H1 (cell line): ENCODE measurements around the gene SLC12A4. TPM values are rescaled to one million over a fixed set of nuclear protein-coding genes. Genes with fewer than 3 reads are reported as not detected.

Source experiments
- CTCF ChIA-PET: fragments of 300-600 bp; sonication (Branson Sonifier 250); formaldehyde crosslinking; loops from one replicate; lab custom pipeline; 2021; ENCODE audit not compliant: partially characterized antibody; lab: Charles Lee
- POLR2A ChIA-PET: fragments of 300-600 bp; sonication (Branson Sonifier 250); formaldehyde crosslinking; loops from one replicate; lab custom pipeline; 2021; ENCODE audit warnings: inconsistent platforms; ENCODE audit not compliant: partially characterized antibody; lab: Charles Lee
- DNase-seq, 2 experiments: peaks; one replicate each; pipeline versions ENCODE4 v3.0.0 to v3.0.0-alpha.2; 2010 to 2022; ENCODE audit warnings: low spot score in 2 of 2, low read depth in 1 of 2, mixed read lengths in 1 of 2
- FAIRE-seq: peaks from 2 replicates; lab custom pipeline; 2011; peaks lifted over from hg19 to GRCh38; lab: Jason Lieb, UNC
- H2AFZ ChIP-seq: 2 replicates; pipeline ENCODE4 v1.8.1; 2012; ENCODE audit warnings: low read length, inconsistent platforms
- H2AK5ac ChIP-seq: 2 replicates; pipeline ENCODE4 v1.6.1; 2013; ENCODE audit warnings: low read depth, low read length
- H2BK120ac ChIP-seq: replicated peaks from 2 replicates; pipeline ENCODE3; 2013; ENCODE audit warnings: low read depth, low read length, inconsistent platforms
- H2BK12ac ChIP-seq: 2 replicates; pipeline ENCODE4 v1.6.1; 2013; ENCODE audit warnings: low read depth, low read length
- H2BK15ac ChIP-seq: 2 replicates; pipeline ENCODE4 v1.6.1; 2013; ENCODE audit warnings: low read length
- H2BK20ac ChIP-seq: 2 replicates; pipeline ENCODE4 v1.6.1; 2013; ENCODE audit warnings: low read length
- H2BK5ac ChIP-seq: 2 replicates; pipeline ENCODE4 v1.6.1; 2013; ENCODE audit warnings: low read depth, low read length
- H3K14ac ChIP-seq: 2 replicates; pipeline ENCODE4 v1.6.1; 2013; ENCODE audit warnings: inconsistent platforms; ENCODE audit not compliant: insufficient read length
- H3K18ac ChIP-seq: 2 replicates; pipeline ENCODE4 v1.6.1; 2013; ENCODE audit warnings: low read length; ENCODE audit errors: extremely low read depth
- H3K23ac ChIP-seq: 2 replicates; pipeline ENCODE4 v1.6.1; 2013; ENCODE audit warnings: inconsistent platforms; ENCODE audit not compliant: insufficient read length
- H3K23me2 ChIP-seq: 2 replicates; pipeline ENCODE4 v1.6.1; 2013; ENCODE audit warnings: low read depth, low read length
- H3K27ac ChIP-seq: 2 replicates; pipeline ENCODE4 v1.6.1; 2011; ENCODE audit warnings: low read depth, low read length, inconsistent platforms
- H3K27me3 ChIP-seq, 4 experiments: replicated peaks in 1 of 4; 1 replicate in 1 of 4; 2 replicates in 3 of 4; pipeline versions ENCODE4 v1.6.1 to v1.8.1; 2011 to 2013; ENCODE audit warnings: low read length in 3 of 4, mild to moderate bottlenecking in 3 of 4, inconsistent platforms in 2 of 4, mixed read lengths in 2 of 4, moderate library complexity in 1 of 4; ENCODE audit not compliant: control insufficient read depth in 3 of 4, insufficient read depth in 3 of 4; ENCODE audit errors: extremely low read depth in 1 of 4
- H3K36me3 ChIP-seq, 4 experiments: 2 replicates each; pipeline versions ENCODE4 v1.6.1 to v1.8.1; 2011 to 2013; ENCODE audit warnings: mild to moderate bottlenecking in 4 of 4, low read length in 3 of 4, moderate library complexity in 2 of 4, control low read depth in 1 of 4, inconsistent platforms in 1 of 4; ENCODE audit not compliant: insufficient read depth in 4 of 4, control insufficient read depth in 2 of 4
- H3K4ac ChIP-seq: replicated peaks from 2 replicates; pipeline ENCODE3; 2013; ENCODE audit warnings: low read length, low read depth, mixed read lengths, inconsistent platforms; ENCODE audit not compliant: insufficient read length
- H3K4me1 ChIP-seq, 4 experiments: replicated peaks in 1 of 4; 1 replicate in 1 of 4; 2 replicates in 3 of 4; pipeline versions ENCODE4 v1.6.1 to v1.8.1; 2011 to 2013; ENCODE audit warnings: low read length in 3 of 4, inconsistent platforms in 2 of 4, mixed read lengths in 1 of 4; ENCODE audit not compliant: insufficient read depth in 4 of 4, control insufficient read depth in 3 of 4
- H3K4me2 ChIP-seq, 2 experiments: 2 replicates each; pipeline versions ENCODE4 v1.6.1 to v1.8.1; 2011 to 2013; ENCODE audit warnings: low read depth in 2 of 2, low read length in 2 of 2, control low read depth in 1 of 2, inconsistent platforms in 1 of 2, mild to moderate bottlenecking in 1 of 2; ENCODE audit not compliant: insufficient read depth in 1 of 2
- H3K4me3 ChIP-seq, 4 experiments: fragments of 200-600, 300-600 bp in 1 of 4; sonication (generic), shearing (Covaris generic), sonication (Bioruptor Twin) in 1 of 4; 2 replicates each; pipeline versions ENCODE4 v1.5.1 to v1.8.1; 2011 to 2016; ENCODE audit warnings: low read length in 4 of 4, low read depth in 3 of 4, control low read depth in 2 of 4, inconsistent platforms in 2 of 4, mild to moderate bottlenecking in 2 of 4, mixed read lengths in 1 of 4, moderate library complexity in 1 of 4; ENCODE audit not compliant: insufficient read depth in 2 of 4; ENCODE audit errors: extremely low read depth in 1 of 4
- H3K56ac ChIP-seq: replicated peaks from 2 replicates; pipeline ENCODE3; 2013; ENCODE audit warnings: low read depth, mild to moderate bottlenecking, mixed read lengths, low read length, inconsistent platforms; ENCODE audit not compliant: insufficient read length
- H3K79me1 ChIP-seq: 2 replicates; pipeline ENCODE4 v1.6.1; 2013; ENCODE audit warnings: low read depth, low read length, control low read depth
- H3K79me2 ChIP-seq, 2 experiments: 2 replicates each; pipeline versions ENCODE4 v1.6.1 to v1.8.1; 2012 to 2013; ENCODE audit warnings: low read length in 2 of 2, mild to moderate bottlenecking in 2 of 2, inconsistent platforms in 1 of 2; ENCODE audit not compliant: insufficient read depth in 2 of 2, control insufficient read depth in 1 of 2
- H3K9ac ChIP-seq, 4 experiments: replicated peaks in 1 of 4; 1 replicate in 1 of 4; 2 replicates in 3 of 4; pipeline versions ENCODE4 v1.6.1 to v1.8.1; 2011 to 2013; ENCODE audit warnings: low read depth in 3 of 4, low read length in 3 of 4, control low read depth in 2 of 4, mild to moderate bottlenecking in 2 of 4, moderate library complexity in 2 of 4, inconsistent platforms in 1 of 4; ENCODE audit errors: extremely low read depth in 1 of 4
- H3K9me3 ChIP-seq, 2 experiments: 2 replicates each; pipeline versions ENCODE4 v1.6.1 to v1.8.1; 2012 to 2013; ENCODE audit warnings: mild to moderate bottlenecking in 2 of 2, moderate library complexity in 2 of 2, control low read depth in 1 of 2, inconsistent platforms in 1 of 2, low read depth in 1 of 2, low read length in 1 of 2, mixed read lengths in 1 of 2; ENCODE audit not compliant: insufficient read depth in 2 of 2
- H4K20me1 ChIP-seq, 2 experiments: replicated peaks in 1 of 2; 2 replicates each; pipeline versions ENCODE3 to v1.8.1; 2011 to 2013; ENCODE audit warnings: inconsistent platforms in 2 of 2, low read length in 2 of 2, mild to moderate bottlenecking in 1 of 2; ENCODE audit not compliant: insufficient read depth in 2 of 2, control insufficient read depth in 1 of 2
- H4K5ac ChIP-seq: 2 replicates; pipeline ENCODE4 v1.6.1; 2013; ENCODE audit warnings: low read length, low read depth, mixed read lengths, inconsistent platforms; ENCODE audit not compliant: insufficient read length
- H4K8ac ChIP-seq: 2 replicates; pipeline ENCODE4 v1.8.0; 2013; ENCODE audit warnings: mild to moderate bottlenecking, moderate library complexity, low read length, inconsistent platforms; ENCODE audit not compliant: insufficient read depth; ENCODE audit errors: extremely low read depth
- H4K91ac ChIP-seq: replicated peaks from 2 replicates; pipeline ENCODE3; 2013; ENCODE audit warnings: low read length, mixed read lengths, inconsistent platforms; ENCODE audit not compliant: insufficient read length
- CEBPB ChIP-seq: IDR thresholded peaks from 2 replicates; pipeline ENCODE4 v1.6.1; 2012; ENCODE audit warnings: low read depth, low read length
- CREB1 ChIP-seq: IDR thresholded peaks from 2 replicates; pipeline ENCODE4 v1.6.1; 2012; ENCODE audit warnings: inconsistent platforms
- EZH2 ChIP-seq: fragments of 200-600 bp; sonication (generic); IDR thresholded peaks from 2 replicates; pipeline ENCODE4 v1.7.1; 2012; ENCODE audit warnings: low read depth, mild to moderate bottlenecking, moderate library complexity, low read length, inconsistent platforms; ENCODE audit not compliant: severe bottlenecking
- KDM1A ChIP-seq: fragments of 200-600, 300-600 bp; sonication (generic); IDR thresholded peaks from 2 replicates; pipeline ENCODE4 v1.7.1; 2016; ENCODE audit warnings: mild to moderate bottlenecking, low read length, borderline replicate concordance
- SIX5 ChIP-seq: IDR thresholded peaks from 2 replicates; pipeline ENCODE4 v1.6.1; 2011; ENCODE audit warnings: mild to moderate bottlenecking, low read depth, low read length
- TEAD4 ChIP-seq: IDR thresholded peaks from 2 replicates; pipeline ENCODE4 v1.6.1; 2012; ENCODE audit warnings: low read depth, low read length, inconsistent platforms, mixed read lengths
- WGBS, 2 experiments: shearing (Covaris generic) in 1 of 2; methylation state at CpG; one replicate each; pipeline versions ENCODE4 v1.1.6 to v1.1.7; 2013 to 2015; ENCODE audit warnings: low lambda C conversion rate in 2 of 2, mixed read lengths in 2 of 2, inconsistent platforms in 1 of 2, low coverage in 1 of 2, missing lambda C conversion rate in 1 of 2; ENCODE audit not compliant: insufficient replicate concordance in 2 of 2, insufficient coverage in 1 of 2, insufficient read length in 1 of 2; ENCODE audit errors: extremely low coverage in 1 of 2, missing lambda C conversion rate in 1 of 2; 5-methylcytosine and 5-hydroxymethylcytosine counted together
- polyA plus RNA-seq, 7 experiments: library from polyadenylated mRNA; depleted of rRNA in 3 of 7; stranded (reverse) in 5 of 7; unstranded in 2 of 7; fragments of >200 nt in 5 of 7; fragments of 200-250 nt in 2 of 7; gene quantifications; 1 replicate in 5 of 7; 2 replicates in 1 of 7; 4 replicates in 1 of 7; pipeline versions ENCODE4 v1.2.1 to v1.2.3, GENCODE V29; 2011 to 2013; ENCODE audit warnings: missing spikeins in 2 of 7, mixed read lengths in 2 of 7
- total RNA-seq: library from RNA; stranded (reverse); fragmentation: NEBNext Ultra II Directional; extraction: Animal tissue kit (Norgen Biotek cat#: 25700); gene quantifications from 2 replicates; pipeline ENCODE4 v1.2.1, GENCODE V29; 2021

Gene SLC12A4
- total and polyA plus RNA-seq, 2 of the 8 experiments (the other 6 are each of a cell fraction or from before 2014, with no cell fraction given) = 41.3 to 49.3 TPM

DNA sequence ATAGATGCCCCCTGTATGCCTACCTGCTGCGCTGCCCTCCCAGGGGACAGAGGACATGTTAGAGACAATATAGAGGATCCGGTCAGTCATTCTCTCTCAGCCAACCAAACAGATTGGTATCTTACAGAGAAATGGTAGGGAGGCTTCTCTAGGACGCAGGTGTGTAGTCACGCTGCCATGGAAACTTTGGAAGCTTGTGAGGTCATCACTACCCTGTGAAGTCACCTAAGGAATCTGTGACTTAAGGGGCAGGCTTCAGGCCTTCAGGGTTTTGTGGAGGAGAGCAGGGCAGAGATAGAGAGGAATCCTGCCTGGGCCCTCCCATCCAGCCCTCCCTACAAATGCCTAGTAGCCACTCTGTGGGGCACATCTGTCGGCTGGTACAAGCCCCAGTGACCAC, 47.2 kb upstream of the SLC12A4 start, which contains the start of gene DPEP2NB:
TSS of gene DPEP2NB (minus strand) at position 231 of the 400 bp plus-strand sequence. CDS start at position 90, 141 bp downstream.
- CTCF ChIA-PET = interaction anchor here (0.8 to 1.7 kb wide), 8 partner anchors 10 to 214 kb away, joined by 3 to 10 read pairs (median 4); partner anchors contain the start of gene DPEP2
- H3K9ac ChIP-seq = no peak within 1 kb of the TSS
- no peak within 1 kb of the TSS for H3K23ac ChIP-seq
- no peak within 1 kb of the TSS for H2BK20ac ChIP-seq
- H4K8ac ChIP-seq = no peak within 1 kb of the TSS; the same call in 1 of the 2 replicates
- no peak within 1 kb of the TSS for H3K18ac ChIP-seq
- no peaks in the 10 kb centered on the region for H3K4me1 ChIP-seq
- no peak for TF ChIP-seq CEBPB
- no peak for TF ChIP-seq KDM1A
- peak; percentile 67 for TF ChIP-seq CREB1
- TF ChIP-seq TEAD4 = no peak
- TF ChIP-seq EZH2 = no peak
- no peak for TF ChIP-seq SIX5
- no peak within 1 kb of the TSS for H2BK120ac ChIP-seq
- H3K79me2 ChIP-seq = no peaks in the 10 kb centered on the region
- H2BK12ac ChIP-seq = no peak within 1 kb of the TSS
- no peak within 1 kb of the TSS for H4K91ac ChIP-seq
- H3K36me3 ChIP-seq = no peaks in the 10 kb centered on the region; a peak in 1 of 8 replicates
- no peaks in the 10 kb centered on the region for H3K79me1 ChIP-seq
- no peaks in the 10 kb centered on the region for H3K9me3 ChIP-seq
- H2BK15ac ChIP-seq = no peak within 1 kb of the TSS
- H2BK5ac ChIP-seq = no peak within 1 kb of the TSS
- POLR2A ChIA-PET = interaction anchor here (1.0 to 1.1 kb wide), 3 partner anchors 10 to 71 kb away, joined by 3 to 5 read pairs (median 3); no protein-coding TSS in a partner anchor
- H3K23me2 ChIP-seq = no peaks in the 10 kb centered on the region
- H4K5ac ChIP-seq = no peak within 1 kb of the TSS
- WGBS, 2 experiments = 83% methylated on average over 4 of the region's 5 CpGs; no CpG with 5 or more reads in 1 of the 2 experiments
- H3K56ac ChIP-seq = no peak within 1 kb of the TSS
- FAIRE-seq (no peak), DNase-seq (no peak)
- H3K4me2 ChIP-seq = no peak within 1 kb of the TSS
- H3K14ac ChIP-seq = no peak within 1 kb of the TSS
- no peak within 1 kb of the TSS for H2AK5ac ChIP-seq
- H3K27ac ChIP-seq = no peak within 1 kb of the TSS
- no peaks in the 10 kb centered on the region for H3K27me3 ChIP-seq
- H4K20me1 ChIP-seq = no peaks in the 10 kb centered on the region
- H2AFZ ChIP-seq = peak within 1 kb of the TSS; percentile 50; the same call in 1 of the 2 replicates
- H3K4ac ChIP-seq = no peak within 1 kb of the TSS
- no peak within 1 kb of the TSS for H3K4me3 ChIP-seq
